Measurements from ENCODE around the gene SCYGR6.

- TF ChIP-seq CTCF (IDR thresholded peaks at IDR 0.05) (no peak), POLR2A (IDR thresholded peaks at IDR 0.05) (no peak), POLR2AphosphoS5 (IDR thresholded peaks at IDR 0.05) (no peak)
Observed at GRCh38 chr2:227703961-227704360, 20.6 kb downstream of the SCYGR6 start.
